Adrenal gland (tissue), 12 donors: ENCODE results near the gene MAP2K5. TPM values are rescaled to one million over a fixed set of nuclear protein-coding genes. Genes with fewer than 3 reads are reported as not detected.

Experiments
- DNase-seq, 7 donors: peaks; one replicate each; pipeline ENCODE4 v3.0.0-alpha.2; 2019 to 2020
- H3K27ac ChIP-seq, 5 donors: fragments of 200-600 bp; sonication (generic) in 4 of 5; 1 replicate in 3 of 5; 2 replicates in 2 of 5; pipeline versions ENCODE4 v1.5.1 to v1.8.0; 2016 to 2020; ENCODE audit warnings: mild to moderate bottlenecking in 1 of 5
- H3K27me3 ChIP-seq: fragments of 200-600 bp; 2 replicates; pipeline ENCODE4 v1.8.0; 2021
- H3K36me3 ChIP-seq, 2 donors: fragments of 200-600 bp; replicated peaks in 1 of 2; 1 replicate in 1 of 2; 2 replicates in 1 of 2; pipeline versions ENCODE4 v1.5.1 to v1.8.0; 2018 to 2022
- H3K4me1 ChIP-seq, 2 donors: fragments of 200-600 bp; replicated peaks in 1 of 2; 1 replicate in 1 of 2; 2 replicates in 1 of 2; pipeline versions ENCODE4 v1.5.1 to v1.8.0; 2018 to 2021
- H3K4me3 ChIP-seq, 4 donors: fragments of 200-600 bp; sonication (generic) in 3 of 4; one replicate each; pipeline ENCODE4 v1.5.1; 2016 to 2018
- H3K9me3 ChIP-seq, 3 donors: fragments of 200-600 bp; sonication (generic) in 1 of 3; replicated peaks in 1 of 3; 1 replicate in 2 of 3; 2 replicates in 1 of 3; pipeline versions ENCODE4 v1.5.1 to v1.8.0; 2016 to 2021
- CTCF ChIP-seq, 6 experiments: fragments of 450-650 bp in 4 of 6; fragments of 200-600 bp in 2 of 6; sonication (generic) in 1 of 6; IDR thresholded peaks; 1 replicate in 5 of 6; 2 replicates in 1 of 6; pipeline versions ENCODE4 v1.5.1 to v1.8.0; 2016 to 2021; ENCODE audit warnings: antibody characterized with exemption in 6 of 6, mild to moderate bottlenecking in 2 of 6, moderate library complexity in 1 of 6
- POLR2A ChIP-seq, 2 donors: fragments of 450-650 bp; IDR thresholded peaks; one replicate each; pipeline ENCODE4 v1.6.1; 2017; ENCODE audit warnings: antibody characterized with exemption in 2 of 2, mild to moderate bottlenecking in 2 of 2, moderate library complexity in 1 of 2
- WGBS, 4 donors: extraction: QIAGEN DNeasy Blood & Tissue Kit in 2 of 4; methylation state at CpG; one replicate each; pipeline versions ENCODE4 v1.1.5 to v1.1.7; 2013 to 2017; 5-methylcytosine and 5-hydroxymethylcytosine counted together
- intact Hi-C, 2 donors: fragments of 100-400 bp; cut with DNase I; formaldehyde crosslinking; loops; one replicate each; pipeline versions ENCODE4 v1.14.1 to v1.15.0; 2022 to 2023
- polyA plus RNA-seq, 3 donors: library from polyadenylated mRNA; stranded (reverse); fragments of 200-250 nt in 2 of 3; fragments of 350-450 nt in 1 of 3; fragmentation: Illumina TruSeq in 1 of 3; extraction: RNeasy Lipid Tissue Mini Kit (QIAGEN cat#74804) in 1 of 3; gene quantifications; one replicate each; pipeline ENCODE4 v1.2.3, GENCODE V29; 2013 to 2014
- total RNA-seq, 9 donors: library from RNA; depleted of rRNA in 4 of 9; stranded (reverse); fragments of >200 nt in 4 of 9; fragments of 120-200 nt in 1 of 9; fragmentation: NEBNext Ultra II Directional in 1 of 9; extraction: Animal tissue kit (Norgen Biotek cat#: 25700) in 1 of 9; gene quantifications; one replicate each; pipeline versions ENCODE4 v1.1.0 to v1.2.4, GENCODE V29; 2013 to 2023
- donor health status: healthy with polysubstance abuse.
- donor health status: Bipolar disorder and iron deficiency.
- donor health status: DM: yes; HTN: yes; CAD: no.
- donor health status: DM: no; HTN: no; CAD: no.
- donor health status: DM: no; HTN: no; CAD: no.
- donor health status: DM: yes; HTN: yes; CAD: no.

Gene MAP2K5
- total and polyA plus RNA-seq, 12 donors, result 10.3 to 33.8 (median 17.0) TPM

DNA sequence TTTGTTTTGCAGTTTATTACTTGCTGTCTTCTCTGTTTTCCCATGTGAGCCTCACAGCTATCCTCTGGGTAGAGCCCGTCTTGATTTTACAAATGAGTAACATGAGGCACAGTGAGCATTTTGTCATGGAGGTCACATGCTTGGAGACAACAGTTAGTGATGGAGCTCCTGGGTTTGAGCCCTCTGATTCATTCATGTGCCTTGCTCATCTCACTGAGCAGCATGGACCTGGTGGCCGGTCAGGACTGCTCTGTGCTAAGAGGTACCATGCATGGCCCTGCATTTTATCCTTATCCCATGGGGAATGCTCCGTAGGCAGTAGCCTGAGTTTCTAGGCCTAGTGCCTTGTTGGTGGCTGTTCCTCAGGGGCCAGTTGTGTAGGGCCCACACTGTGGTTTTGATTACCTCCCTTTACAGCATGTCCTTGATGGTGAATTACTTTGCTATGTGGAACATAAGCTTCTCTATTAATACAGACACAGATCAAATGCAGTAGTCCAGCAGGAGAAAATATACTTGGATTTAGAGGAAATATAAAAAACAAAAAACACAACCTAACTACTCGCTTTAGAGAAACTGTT, 35.6 kb downstream of the MAP2K5 start:
- WGBS, 4 donors, result 89 to 96% (median 91%) methylated on average over 3 to 4 of the region's 4 CpGs
- Histone ChIP-seq H3K27ac (no peak overlapping the region), H3K36me3 (no peaks in the 10 kb centered on the region), H3K9me3 (no peaks in the 10 kb centered on the region), H3K4me3 (no peak overlapping the region), H3K27me3 (no peaks in the 10 kb centered on the region), H3K4me1 (no peaks in the 10 kb centered on the region)
- intact Hi-C loops, result no loop called here
- TF ChIP-seq POLR2A (IDR thresholded peaks at IDR 0.05) (no peak), CTCF (IDR thresholded peaks at IDR 0.05) (no peak)
- peak in 1 of 7 donors; percentile 27 for DNase-seq

DNA sequence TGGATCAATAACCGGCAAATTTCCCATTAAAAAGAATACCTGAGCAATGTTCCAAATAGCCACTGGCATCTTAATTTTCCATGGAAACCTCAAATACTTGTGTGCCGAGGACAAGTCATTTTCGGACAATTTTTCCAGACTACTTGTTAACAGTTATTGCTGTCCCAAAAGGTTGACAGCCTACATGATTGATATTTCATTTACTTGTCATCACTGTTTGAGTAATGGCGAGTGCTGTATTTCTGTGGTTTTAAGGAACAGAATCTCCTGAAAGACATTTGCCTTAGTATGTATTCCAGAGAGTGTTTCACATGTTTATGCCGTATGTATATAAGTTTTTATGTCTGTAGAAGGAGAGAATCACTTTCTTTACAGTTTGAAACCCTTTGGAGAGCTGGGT, 36.7 kb downstream of the MAP2K5 start:
- Histone ChIP-seq H3K27ac (no peak overlapping the region), H3K27me3 (no peaks in the 10 kb centered on the region), H3K36me3 (no peaks in the 10 kb centered on the region), H3K4me3 (no peak overlapping the region), H3K4me1 (peaks cover 0 to 7% of the 10 kb centered on the region in 2 donors), H3K9me3 (no peaks in the 10 kb centered on the region)
- WGBS, 4 donors, result 85 to 97% (median 90%) methylated on average over 5 of the region's 5 CpGs
- intact Hi-C loops, result no loop called here
- no peak for DNase-seq
- TF ChIP-seq POLR2A (IDR thresholded peaks at IDR 0.05) (no peak), CTCF (IDR thresholded peaks at IDR 0.05) (no peak)

GRCh38 chr15:67579967-67580366, 37.5 kb downstream of the MAP2K5 start:
- DNase-seq, result no peak
- Histone ChIP-seq H3K4me3 (no peak overlapping the region), H3K27me3 (no peaks in the 10 kb centered on the region), H3K36me3 (no peaks in the 10 kb centered on the region), H3K27ac (no peak overlapping the region), H3K9me3 (no peaks in the 10 kb centered on the region), H3K4me1 (peaks cover 0 to 9% of the 10 kb centered on the region in 2 donors)
- TF ChIP-seq CTCF (IDR thresholded peaks at IDR 0.05) (no peak), POLR2A (IDR thresholded peaks at IDR 0.05) (no peak)
- intact Hi-C loops, result no loop called here
- 89 to 96% (median 90%) methylated on average over 4 of the region's 4 CpGs for WGBS, 4 donors

DNA sequence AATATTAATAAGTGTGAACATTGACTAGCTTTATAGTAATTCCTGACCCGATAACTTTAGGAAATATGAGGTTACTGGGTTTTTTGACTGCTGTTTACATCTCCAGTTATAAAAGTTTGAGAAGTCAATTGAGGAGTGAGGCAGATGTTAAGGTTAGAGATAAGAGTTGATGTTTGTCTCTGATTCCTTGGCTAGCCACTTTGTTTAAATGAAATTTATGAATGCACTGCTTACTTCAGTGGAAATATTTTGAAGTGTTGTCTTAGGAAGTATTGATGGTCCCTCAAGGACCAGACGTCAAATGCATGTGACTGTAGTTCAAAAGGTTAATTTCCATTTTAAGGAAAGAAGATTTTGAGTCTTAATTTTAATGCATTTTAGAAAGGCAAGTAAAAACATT, 41.7 kb downstream of the MAP2K5 start:
- intact Hi-C loops, result no loop called here
- no peak for DNase-seq
- WGBS, 4 donors, result 73 to 87% (median 78%) methylated on average over 2 of the region's 2 CpGs

More for the DNA sequence above, 41.7 kb downstream of the MAP2K5 start:
- H3K4me3 ChIP-seq, result no peak overlapping the region
- H3K9me3 ChIP-seq, result no peaks in the 10 kb centered on the region
- H3K4me1 ChIP-seq, result peaks cover 0 to 9% of the 10 kb centered on the region in 2 donors
- H3K36me3 ChIP-seq, result peaks cover 0 to 14% of the 10 kb centered on the region in 2 donors
- H3K27me3 ChIP-seq, result no peaks in the 10 kb centered on the region
- H3K27ac ChIP-seq, result no peak overlapping the region
- TF ChIP-seq CTCF (IDR thresholded peaks at IDR 0.05) (no peak), POLR2A (IDR thresholded peaks at IDR 0.05) (no peak)
